Tibial nerve (tissue), 4 donors: ENCODE results near the gene EMX1. TPM values are rescaled to one million over a fixed set of nuclear protein-coding genes. Genes with fewer than 3 reads are reported as not detected.

Experiments used
- DNase-seq, 2 donors: peaks; one replicate each; pipeline ENCODE4 v3.0.0-alpha.2; 2019; ENCODE audit warnings: low spot score in 2 of 2
- H3K27ac ChIP-seq, 4 donors: fragments of 200-600 bp; sonication (generic) in 3 of 4; one replicate each; pipeline ENCODE4 v1.5.1; 2017 to 2019; ENCODE audit warnings: mild to moderate bottlenecking in 1 of 4
- H3K27me3 ChIP-seq, 2 donors: fragments of 200-600 bp; sonication (generic) in 1 of 2; one replicate each; pipeline versions ENCODE4 v1.5.1 to v1.6.0; 2017 to 2019
- H3K36me3 ChIP-seq, 3 donors: fragments of 200-600 bp; sonication (generic); one replicate each; pipeline ENCODE4 v1.5.1; 2018 to 2019
- H3K4me1 ChIP-seq, 4 donors: fragments of 200-600 bp; sonication (generic) in 3 of 4; one replicate each; pipeline ENCODE4 v1.5.1; 2017 to 2019
- H3K4me3 ChIP-seq, 4 donors: fragments of 200-600 bp; sonication (generic) in 3 of 4; one replicate each; pipeline ENCODE4 v1.5.1; 2017 to 2019; ENCODE audit warnings: mild to moderate bottlenecking in 1 of 4, moderate library complexity in 1 of 4
- H3K9me3 ChIP-seq, 4 donors: fragments of 200-600 bp; sonication (generic) in 3 of 4; one replicate each; pipeline ENCODE4 v1.5.1; 2017 to 2019
- EP300 ChIP-seq, 2 donors: sonication (generic); formaldehyde crosslinking; IDR thresholded peaks; one replicate each; pipeline ENCODE4 v1.6.1; 2017; ENCODE audit warnings: antibody characterized with exemption in 2 of 2, mild to moderate bottlenecking in 1 of 2
- POLR2A ChIP-seq, 2 donors: fragments of 450-650 bp; IDR thresholded peaks; one replicate each; pipeline ENCODE4 v1.6.1; 2017; ENCODE audit warnings: antibody characterized with exemption in 2 of 2, mild to moderate bottlenecking in 2 of 2, moderate library complexity in 2 of 2
- WGBS, 2 donors: methylation state at CpG; one replicate each; pipeline ENCODE4 v1.1.5; 2018; 5-methylcytosine and 5-hydroxymethylcytosine counted together
- total RNA-seq, 4 donors: library from RNA; depleted of rRNA; stranded (reverse); fragments of >200 nt; gene quantifications; one replicate each; pipeline ENCODE4 v1.1.0, GENCODE V29; 2016
- TF ChIP-seq, protein P1 (sequence below), 5 experiments: fragments of 200-600 bp in 3 of 5; fragments of 450-650 bp in 2 of 5; sonication (generic) in 3 of 5; IDR thresholded peaks; one replicate each; pipeline ENCODE4 v1.5.1; 2016 to 2019; ENCODE audit warnings: antibody characterized with exemption in 5 of 5, mild to moderate bottlenecking in 3 of 5, moderate library complexity in 2 of 5

The EMX1 gene
- total RNA-seq, 4 donors from 2014 or later, result not detected

DNA sequence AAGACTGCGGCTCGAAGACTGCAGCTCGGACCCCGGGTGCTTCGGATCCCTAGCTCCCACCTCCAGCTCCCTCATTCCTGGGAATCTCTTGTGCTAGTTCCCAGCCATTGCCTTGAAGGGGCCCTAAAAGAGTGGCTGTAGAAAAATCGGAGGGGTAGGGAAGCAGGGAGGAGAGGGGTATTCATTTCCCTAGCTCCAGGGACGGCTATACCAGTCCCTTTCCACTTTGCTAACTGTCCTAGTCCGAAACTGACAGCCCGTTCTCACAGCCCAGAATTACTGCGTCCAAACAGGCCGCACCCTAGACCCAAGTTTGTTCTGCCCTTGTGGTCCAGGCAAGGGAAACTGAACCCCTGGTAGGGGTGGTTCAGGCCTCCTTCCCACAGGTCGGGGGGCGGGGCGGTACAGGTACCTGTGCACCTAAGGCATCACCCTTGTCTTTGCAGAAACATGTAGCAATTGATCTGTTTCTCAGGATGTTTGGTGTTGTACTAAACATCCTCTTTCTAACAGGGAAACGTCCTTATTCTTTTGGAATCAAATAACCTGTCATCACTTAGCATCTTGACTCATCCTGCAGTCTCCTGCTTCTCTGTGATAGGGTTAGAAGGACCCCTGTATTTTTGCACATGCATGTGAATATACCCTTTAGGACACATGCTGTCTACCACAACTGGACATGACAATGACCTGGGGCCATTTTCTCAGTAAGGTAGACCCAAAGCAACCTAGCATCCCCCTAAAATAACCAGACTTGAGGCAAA lies 4.0 kb downstream of the EMX1 start:
- Histone ChIP-seq H3K27me3 (peaks cover 5 to 99% of the 10 kb centered on the region in 2 donors), H3K4me3 (no peak overlapping the region), H3K9me3 (no peaks in the 10 kb centered on the region), H3K36me3 (no peaks in the 10 kb centered on the region), H3K27ac (no peak overlapping the region), H3K4me1 (peaks cover 0 to 65% (median 39%) of the 10 kb centered on the region in 4 donors)
- WGBS, 2 donors, result 24 to 38% methylated on average over 13 to 15 of the region's 15 CpGs
- no peak for DNase-seq
- TF ChIP-seq EP300 (IDR thresholded peaks at IDR 0.05) (no peak), POLR2A (IDR thresholded peaks at IDR 0.05) (no peak)
- TF ChIP-seq, protein P1, sequence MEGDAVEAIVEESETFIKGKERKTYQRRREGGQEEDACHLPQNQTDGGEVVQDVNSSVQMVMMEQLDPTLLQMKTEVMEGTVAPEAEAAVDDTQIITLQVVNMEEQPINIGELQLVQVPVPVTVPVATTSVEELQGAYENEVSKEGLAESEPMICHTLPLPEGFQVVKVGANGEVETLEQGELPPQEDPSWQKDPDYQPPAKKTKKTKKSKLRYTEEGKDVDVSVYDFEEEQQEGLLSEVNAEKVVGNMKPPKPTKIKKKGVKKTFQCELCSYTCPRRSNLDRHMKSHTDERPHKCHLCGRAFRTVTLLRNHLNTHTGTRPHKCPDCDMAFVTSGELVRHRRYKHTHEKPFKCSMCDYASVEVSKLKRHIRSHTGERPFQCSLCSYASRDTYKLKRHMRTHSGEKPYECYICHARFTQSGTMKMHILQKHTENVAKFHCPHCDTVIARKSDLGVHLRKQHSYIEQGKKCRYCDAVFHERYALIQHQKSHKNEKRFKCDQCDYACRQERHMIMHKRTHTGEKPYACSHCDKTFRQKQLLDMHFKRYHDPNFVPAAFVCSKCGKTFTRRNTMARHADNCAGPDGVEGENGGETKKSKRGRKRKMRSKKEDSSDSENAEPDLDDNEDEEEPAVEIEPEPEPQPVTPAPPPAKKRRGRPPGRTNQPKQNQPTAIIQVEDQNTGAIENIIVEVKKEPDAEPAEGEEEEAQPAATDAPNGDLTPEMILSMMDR (IDR thresholded peaks at IDR 0.05), result no peak

DNA sequence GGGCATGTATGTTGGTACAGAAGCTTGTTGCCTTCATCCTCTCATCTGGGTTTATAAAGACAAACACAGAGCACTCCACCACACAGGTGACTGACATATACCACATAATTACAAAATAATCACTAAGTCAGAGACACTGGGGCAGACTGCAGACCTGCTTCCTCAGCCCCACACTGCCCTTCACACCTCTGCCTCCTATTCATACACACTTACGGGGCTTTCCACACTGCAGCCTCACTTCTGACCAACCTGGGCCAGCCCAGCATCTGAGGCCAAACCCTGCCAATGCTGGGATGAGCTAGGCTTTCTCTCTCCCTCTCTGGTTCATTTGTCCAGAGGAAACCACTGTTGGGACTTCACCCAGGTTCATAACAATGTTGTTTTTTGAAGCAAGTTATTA lies 4.5 kb downstream of the EMX1 start:
- no peaks in the 10 kb centered on the region for H3K9me3 ChIP-seq
- DNase-seq, result no peak
- TF ChIP-seq, protein P1 (IDR thresholded peaks at IDR 0.05), result no peak
- TF ChIP-seq EP300 (IDR thresholded peaks at IDR 0.05) (no peak), POLR2A (IDR thresholded peaks at IDR 0.05) (no peak)
- no peak overlapping the region for H3K27ac ChIP-seq
- no peaks in the 10 kb centered on the region for H3K36me3 ChIP-seq
- no peak overlapping the region for H3K4me3 ChIP-seq
- H3K27me3 ChIP-seq, result peaks cover 5 to 99% of the 10 kb centered on the region in 2 donors
- WGBS, 2 donors, result 89 to 100% methylated on average over 1 of the region's 1 CpG
- H3K4me1 ChIP-seq, result peaks cover 0 to 59% (median 33%) of the 10 kb centered on the region in 4 donors

DNA sequence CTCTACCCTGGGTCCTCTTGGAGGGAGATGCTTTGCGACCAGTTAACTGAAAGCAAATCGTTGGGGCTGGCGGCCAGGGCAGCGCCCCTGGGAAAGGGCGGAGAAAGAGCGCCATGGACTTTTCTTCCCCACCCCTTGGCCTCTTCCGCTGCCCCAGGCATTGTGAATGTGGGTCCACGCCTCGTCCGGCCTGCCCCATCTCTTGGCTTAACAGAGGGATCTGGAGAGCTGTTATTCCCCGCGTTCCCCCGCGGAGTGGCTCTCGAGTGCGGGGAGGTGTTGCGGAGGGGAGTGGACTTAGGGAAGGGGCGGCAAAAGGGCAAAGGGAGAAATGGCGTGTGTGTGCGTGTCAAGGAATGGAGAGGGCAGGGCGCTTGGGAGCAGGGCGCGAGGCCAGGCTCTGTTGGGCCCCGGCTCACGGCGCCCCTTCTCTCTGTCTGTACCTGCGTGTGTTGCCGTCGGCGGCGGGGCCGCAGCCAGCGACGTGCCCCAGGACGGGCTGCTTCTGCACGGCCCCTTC lies 6.6 kb downstream of the EMX1 start:
- Histone ChIP-seq H3K36me3 (no peaks in the 10 kb centered on the region), H3K4me3 (no peak overlapping the region), H3K27ac (no peak overlapping the region), H3K27me3 (peaks cover 3 to 100% of the 10 kb centered on the region in 2 donors), H3K4me1 (peaks cover 0 to 38% (median 16%) of the 10 kb centered on the region in 4 donors), H3K9me3 (no peaks in the 10 kb centered on the region)
- TF ChIP-seq, protein P1 (IDR thresholded peaks at IDR 0.05), result no peak
- no peak for TF ChIP-seq POLR2A (IDR thresholded peaks at IDR 0.05)
- TF ChIP-seq EP300 (IDR thresholded peaks at IDR 0.05), result no peak
- no peak for DNase-seq
- WGBS, 2 donors, result 3 to 4% methylated on average over 36 of the region's 36 CpGs

DNA sequence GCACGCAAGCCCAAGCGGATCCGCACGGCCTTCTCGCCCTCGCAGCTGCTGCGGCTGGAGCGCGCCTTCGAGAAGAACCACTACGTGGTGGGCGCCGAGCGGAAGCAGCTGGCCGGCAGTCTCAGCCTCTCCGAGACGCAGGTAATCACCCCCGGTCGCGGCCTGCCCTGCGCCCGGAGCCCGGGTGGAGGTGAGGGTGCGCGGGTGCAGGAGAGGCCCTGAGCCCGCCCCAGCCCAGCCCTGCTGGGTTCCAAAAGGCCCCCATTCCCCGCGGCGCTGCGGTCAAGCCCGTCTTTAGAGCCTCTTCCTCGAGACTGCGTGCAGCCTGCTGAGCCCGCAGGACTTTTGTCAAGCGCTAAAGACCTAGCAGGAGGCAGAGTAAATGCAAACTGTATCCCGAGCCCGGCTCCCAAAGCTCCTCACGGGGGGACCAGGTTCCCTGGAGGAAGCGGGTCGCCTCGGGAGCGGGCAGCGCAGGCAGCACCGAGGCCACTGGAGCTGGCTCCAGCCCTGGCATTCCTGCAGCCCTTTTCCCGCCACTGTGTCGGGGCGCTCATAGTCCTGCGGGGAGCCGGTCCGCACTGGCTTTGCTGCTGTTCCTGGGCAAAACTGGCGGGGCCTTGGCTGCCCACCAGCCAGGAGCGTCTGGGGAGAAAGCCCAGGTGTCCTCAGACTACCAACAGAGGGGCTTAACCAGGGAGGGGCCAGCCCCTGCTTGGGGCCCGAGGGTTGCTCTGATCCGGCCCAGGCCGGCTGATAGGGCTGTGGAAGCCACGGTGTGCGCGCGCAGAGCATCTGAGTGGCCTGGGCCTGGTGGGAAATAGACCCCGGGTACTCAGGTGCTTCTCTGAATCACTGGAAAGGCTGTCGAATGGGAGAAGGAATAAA lies 7.3 kb downstream of the EMX1 start:
- H3K4me3 ChIP-seq, result peak overlapping the region in 1 of 4 donors; percentile 12
- H3K4me1 ChIP-seq, result peaks cover 0 to 37% (median 16%) of the 10 kb centered on the region in 4 donors
- H3K9me3 ChIP-seq, result no peaks in the 10 kb centered on the region
- 2 to 6% methylated on average over 20 to 48 of the region's 61 CpGs for WGBS, 2 donors
- H3K36me3 ChIP-seq, result no peaks in the 10 kb centered on the region
- no peak for DNase-seq
- H3K27ac ChIP-seq, result no peak overlapping the region
- peaks cover 0 to 99% of the 10 kb centered on the region in 2 donors for H3K27me3 ChIP-seq
- TF ChIP-seq, protein P1 (IDR thresholded peaks at IDR 0.05), result no peak
- TF ChIP-seq POLR2A (IDR thresholded peaks at IDR 0.05), result no peak
- no peak for TF ChIP-seq EP300 (IDR thresholded peaks at IDR 0.05)
